NCI-H2171 (cell line): Measurements from ENCODE around the gene MSI2.

Experiments
- DNase-seq: peaks from one replicate; lab custom pipeline; 2025; lab: John Stamatoyannopoulos, UW

Gene MSI2

GRCh38 chr17:57638284-57638683 is 382.0 kb downstream of the MSI2 start:
- DNase-seq: no peak

DNA sequence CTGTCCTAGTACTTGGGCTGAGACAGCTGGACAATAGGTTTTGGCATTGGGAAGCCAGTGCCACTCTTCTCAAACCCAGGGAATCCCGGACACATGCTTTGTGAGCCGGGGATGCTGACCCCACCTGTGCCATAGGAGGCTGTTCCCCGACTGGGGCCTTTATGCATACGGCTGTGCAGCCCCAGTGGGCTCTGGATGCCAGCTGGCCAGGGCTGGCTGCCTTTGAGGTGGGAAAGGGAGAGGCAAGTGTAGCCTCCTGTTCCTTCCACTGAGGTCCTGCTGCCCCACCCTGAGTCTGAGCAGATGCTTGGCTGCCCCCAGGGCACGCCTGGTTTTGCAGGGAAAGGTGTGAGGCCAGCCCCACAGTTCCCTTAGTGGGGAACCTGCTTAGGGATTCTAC is 383.1 kb downstream of the MSI2 start:
- no peak for DNase-seq

GRCh38 chr17:57640079-57640478 is 383.8 kb downstream of the MSI2 start:
- DNase-seq: no peak

DNA sequence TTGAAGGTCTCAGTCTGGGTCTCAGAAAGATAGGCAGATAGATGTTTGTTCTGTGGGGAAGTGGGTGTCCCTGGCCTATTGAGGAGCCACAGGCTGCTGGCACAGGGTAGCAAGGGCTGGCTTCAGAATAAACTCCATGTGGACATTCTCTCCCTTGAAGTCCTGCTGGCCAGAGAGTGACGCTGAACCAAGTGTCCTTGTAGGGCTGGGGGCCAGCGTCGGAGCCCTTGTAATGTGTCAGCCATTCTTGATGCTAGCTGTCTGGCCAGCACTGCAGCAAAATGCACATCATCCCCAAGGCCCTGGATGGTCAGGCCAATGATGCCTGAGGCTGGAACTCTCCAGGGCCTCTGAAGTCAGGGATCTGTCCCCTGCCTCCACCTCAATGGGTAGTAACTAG is 385.4 kb downstream of the MSI2 start:
- no peak for DNase-seq

- no peak for DNase-seq
Measured at GRCh38 chr17:57643062-57643461, 386.7 kb downstream of the MSI2 start.

- peak; percentile 59 for DNase-seq
Measured at GRCh38 chr17:57644326-57644725, 388.0 kb downstream of the MSI2 start.

DNA sequence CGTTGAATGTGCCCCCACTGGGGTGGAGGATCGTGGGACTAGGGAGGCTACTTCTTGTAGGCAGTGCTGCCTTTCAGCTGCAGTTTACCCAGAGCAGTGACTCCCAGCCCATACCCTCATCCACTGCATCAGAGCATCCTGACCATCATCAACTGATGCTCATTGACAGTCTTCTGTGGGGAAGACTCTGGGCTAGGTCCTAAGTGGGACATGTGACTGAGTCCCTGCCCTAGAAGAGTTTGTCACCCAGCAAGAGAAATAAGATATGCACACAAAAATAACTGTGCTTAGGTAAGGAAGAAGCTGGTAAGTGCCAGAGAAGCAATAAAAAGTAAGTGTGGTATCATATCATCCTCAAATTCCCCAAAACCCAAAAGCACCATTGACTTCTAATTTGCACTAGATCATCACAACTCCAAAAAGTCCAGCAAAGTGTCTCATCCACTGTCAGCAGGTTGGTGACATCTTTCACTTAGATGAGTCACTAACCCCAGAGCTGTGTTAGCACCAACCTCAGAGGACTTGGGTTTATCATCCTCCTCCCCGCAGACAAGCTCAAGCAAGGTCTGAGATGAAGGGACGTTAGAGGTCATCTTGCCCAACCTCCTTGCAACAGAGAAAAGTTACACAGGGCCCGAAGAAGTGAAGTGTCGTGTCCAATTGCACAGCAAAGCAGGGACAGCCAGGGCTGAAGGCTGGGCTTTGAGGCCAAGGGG is 389.8 kb downstream of the MSI2 start:
- no peak for DNase-seq

DNA sequence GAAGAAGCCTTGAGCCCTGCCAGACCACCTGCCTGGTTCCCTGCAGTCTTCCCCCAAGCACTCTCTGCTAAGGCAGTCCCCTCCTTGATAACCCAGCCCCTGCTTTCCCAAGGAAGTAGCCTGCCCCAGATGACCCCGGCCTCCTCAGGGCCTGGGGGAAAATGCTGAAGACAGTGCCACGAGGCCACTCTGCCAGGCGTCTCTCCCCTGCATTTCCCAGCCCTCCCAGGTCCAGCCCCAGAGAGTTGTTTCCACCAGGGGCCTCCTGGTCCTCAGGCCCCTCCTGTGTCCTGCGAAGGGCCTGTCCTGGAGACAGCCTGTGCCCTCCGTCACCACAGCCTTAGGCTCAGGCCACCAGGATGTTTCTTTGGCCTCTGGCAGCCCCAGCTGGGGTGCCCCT is 392.4 kb downstream of the MSI2 start:
- no peak for DNase-seq

- DNase-seq: no peak
Measured at GRCh38 chr17:57649191-57649590, 392.9 kb downstream of the MSI2 start.

GRCh38 chr17:57649731-57650484 is 393.6 kb downstream of the MSI2 start:
- no peak for DNase-seq

DNA sequence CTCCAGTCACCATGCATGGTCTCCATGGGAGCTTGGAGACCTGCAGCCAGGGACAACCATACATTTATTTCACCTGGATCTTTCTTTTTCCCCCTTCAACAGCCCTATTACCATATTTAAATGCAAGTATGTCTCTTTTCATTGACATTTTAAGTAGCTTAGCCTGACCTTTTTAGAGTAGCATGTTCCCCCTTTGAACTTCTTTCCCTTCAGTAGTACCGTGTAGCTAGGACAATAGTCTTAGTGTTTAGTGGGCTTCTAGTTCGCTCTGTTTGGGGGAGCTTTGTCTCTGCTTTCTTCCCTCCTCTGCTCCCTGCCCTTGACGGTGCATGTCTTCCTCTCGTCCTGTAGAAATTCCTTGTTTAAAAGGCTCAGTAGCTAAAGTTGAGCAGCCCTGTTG is 394.2 kb downstream of the MSI2 start:
- no peak for DNase-seq

- DNase-seq: no peak
Measured at GRCh38 chr17:57651451-57651850, 395.1 kb downstream of the MSI2 start.

- DNase-seq: no peak
Measured at GRCh38 chr17:57651996-57652395, 395.7 kb downstream of the MSI2 start.

DNA sequence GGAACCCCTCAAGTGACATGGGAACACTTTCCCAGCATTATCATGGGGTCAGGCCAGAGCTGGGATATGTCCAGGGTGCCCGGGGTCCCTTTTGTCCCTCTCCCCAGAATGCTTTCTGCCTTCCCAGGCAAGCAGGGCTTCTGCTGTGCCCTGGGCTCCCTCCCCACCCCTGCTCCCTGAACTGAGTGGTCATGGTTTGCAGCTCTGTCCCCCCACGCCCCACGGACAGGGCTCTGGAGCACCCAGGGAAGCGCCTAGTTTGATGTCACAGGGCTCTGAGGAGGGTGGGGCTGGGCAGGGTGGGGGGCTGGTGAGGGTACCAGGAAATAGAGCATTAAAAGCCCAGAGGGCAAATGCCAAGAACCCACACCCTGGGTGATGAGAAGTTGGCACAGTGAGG is 396.5 kb downstream of the MSI2 start:
- DNase-seq: no peak

- no peak for DNase-seq
Measured at GRCh38 chr17:57653279-57653678, 397.0 kb downstream of the MSI2 start.

GRCh38 chr17:57654040-57654775 is 397.9 kb downstream of the MSI2 start:
- DNase-seq: no peak

GRCh38 chr17:57655553-57655952 is 399.2 kb downstream of the MSI2 start:
- DNase-seq: no peak

GRCh38 chr17:57657211-57657610 is 400.9 kb downstream of the MSI2 start:
- no peak for DNase-seq

DNA sequence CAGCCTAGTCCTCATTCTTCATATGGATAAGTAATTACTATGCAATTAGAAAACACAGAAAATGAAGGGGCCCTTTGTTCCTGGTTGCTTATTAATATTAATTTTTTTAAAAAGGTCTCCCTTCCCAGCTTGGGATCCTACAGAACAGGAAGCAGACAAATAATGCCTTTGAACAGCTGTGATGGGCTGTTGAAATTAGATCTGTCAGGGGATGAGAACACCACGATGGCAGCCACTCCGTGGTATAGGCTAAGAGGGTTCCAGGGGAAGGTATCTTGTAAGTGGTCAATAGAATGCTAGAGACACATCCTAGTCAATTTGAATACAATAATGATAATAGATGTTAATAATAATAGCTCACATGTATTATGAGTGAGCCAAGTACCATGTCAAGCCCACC is 405.7 kb downstream of the MSI2 start:
- peak; percentile 49 for DNase-seq

GRCh38 chr17:57662644-57663308 is 406.5 kb downstream of the MSI2 start:
- peak; percentile 97 for DNase-seq

DNA sequence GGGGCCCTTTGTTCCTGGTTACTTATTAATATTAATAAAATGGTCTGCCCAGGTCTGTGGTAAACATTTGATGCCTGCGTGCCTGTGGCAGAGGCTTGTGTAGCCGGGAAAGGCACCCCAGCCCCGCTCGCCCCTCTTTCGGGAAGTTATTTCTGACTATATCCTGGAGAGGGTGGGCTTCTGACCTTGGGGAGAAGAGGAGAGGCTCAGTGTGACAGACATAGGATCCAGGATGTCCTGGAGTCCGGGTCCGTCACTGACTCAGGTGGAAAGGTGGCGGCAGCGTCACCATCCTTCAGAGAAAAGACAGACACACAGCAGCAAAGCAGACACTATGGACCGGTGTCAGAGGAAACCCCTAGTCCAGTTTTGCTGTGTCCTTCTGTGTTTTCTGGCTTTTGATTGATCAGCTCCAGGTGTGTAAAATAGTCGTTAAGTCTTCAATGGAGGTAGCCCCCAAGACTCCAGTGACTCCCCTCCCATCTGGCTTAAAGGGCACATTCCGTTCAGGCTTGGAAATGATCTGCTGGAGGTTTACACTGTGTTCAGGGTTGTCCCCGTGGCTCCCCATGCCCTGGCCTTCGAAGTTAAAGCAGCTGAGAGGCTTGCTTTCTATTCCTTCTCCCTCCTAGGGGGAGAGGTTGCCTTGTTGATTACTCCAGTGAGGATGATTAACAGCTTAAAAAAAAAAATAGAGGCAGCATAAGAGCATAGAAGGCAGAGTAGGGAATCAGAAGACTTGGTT is 407.2 kb downstream of the MSI2 start:
- DNase-seq: no peak

DNA sequence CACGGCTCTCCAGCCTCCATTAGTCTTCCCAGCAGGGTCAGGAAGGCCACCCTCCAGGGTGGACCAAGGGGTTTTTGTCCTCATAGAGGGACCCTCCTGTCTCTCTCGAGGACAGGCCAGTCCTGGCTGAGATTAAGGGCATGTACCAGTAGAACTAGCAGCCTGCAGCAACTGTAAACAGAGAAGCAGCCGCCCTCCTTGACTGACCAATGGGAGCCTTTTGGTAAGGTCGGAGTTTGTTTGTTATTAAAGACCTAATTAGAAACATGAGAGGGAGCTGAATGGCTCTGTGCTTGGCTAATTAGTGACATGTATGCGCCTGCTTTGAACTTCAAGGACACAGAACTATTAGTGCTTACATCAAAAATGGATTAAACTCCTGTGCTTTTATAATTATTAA is 408.8 kb downstream of the MSI2 start:
- DNase-seq: no peak
